Measurements from ENCODE around the gene AGMAT.

Gene AGMAT

DNA sequence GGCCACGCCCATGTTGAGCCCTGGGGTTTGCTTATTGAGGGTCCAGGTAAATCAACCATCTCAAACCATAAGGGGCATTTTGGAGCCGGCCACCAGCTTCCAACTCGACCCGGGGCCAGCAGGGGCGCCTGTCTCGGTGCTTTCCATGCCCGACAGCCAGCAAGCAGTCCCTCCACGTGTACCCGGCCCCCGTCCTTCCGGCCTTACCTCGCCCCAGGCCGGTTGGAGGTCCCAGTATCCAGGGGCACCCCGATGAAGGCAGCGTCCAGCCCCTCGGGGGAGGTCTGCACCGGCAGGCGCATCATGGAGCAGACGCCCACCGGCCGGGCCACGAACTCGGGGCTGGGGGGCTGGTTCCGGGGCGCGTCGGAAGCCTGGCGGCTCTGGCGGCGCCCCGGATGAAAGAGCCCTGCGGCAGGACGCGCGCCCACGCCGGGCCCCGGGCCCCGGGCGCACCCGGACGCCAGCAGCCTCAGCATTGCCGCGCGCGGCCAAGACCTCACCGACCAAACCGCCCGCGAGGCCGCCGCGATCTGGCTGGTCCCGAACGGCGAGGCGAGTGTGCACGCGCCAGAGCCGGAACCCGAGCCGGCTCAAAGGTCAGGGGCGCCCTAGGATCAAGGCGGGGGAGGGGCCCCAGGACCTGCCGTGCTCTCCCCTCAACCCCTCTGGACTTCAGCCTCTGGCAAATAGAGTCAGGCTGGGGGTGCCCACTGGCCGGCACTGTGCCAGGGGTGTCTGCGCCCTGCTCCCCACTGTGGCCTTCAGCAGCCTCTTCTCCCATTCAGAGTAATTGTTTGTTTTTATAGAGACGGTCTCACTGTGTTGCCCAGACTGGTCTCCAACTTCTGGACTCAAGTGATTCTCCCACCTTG is at the start of gene AGMAT:
AGMAT (minus strand) TSS at position 563 of the 875 bp plus-strand sequence; CDS start at position 479, 84 bp downstream.
- no peak for DNase-seq

DNA sequence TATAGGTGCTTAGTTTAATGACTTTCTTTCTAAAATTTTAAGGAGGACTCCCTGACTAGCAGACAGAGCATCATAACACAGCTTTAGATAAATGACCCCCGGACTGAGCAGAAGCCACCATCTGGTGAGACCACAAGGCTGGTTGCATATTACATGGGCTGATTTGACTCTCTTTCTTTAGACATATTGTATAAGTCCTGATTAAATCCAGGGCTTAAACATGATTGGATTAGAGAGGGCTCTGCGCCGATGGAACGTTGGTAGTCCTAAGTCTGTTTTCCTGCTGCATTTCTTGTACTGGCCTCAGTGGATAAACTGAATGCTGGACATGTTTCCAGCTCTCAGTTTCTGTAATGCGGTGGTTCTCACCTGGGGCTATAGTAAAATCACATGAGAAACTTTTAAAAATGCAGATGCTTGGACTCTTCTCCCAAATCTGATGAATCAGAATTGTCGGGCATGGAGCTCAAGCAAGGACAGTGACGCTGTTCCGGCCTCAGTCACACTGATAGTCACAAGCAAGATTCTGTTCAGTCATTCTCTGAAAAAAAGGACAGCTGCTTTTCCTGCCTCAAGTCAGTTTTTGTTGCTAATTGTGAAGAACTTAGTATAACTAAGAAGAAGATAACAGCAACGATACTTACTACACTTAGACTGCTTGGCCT is 49.0 kb upstream of the AGMAT start:
- no peak for DNase-seq

GRCh38 chr1:15628003-15628402 is 43.2 kb upstream of the AGMAT start:
- no peak for DNase-seq

DNA sequence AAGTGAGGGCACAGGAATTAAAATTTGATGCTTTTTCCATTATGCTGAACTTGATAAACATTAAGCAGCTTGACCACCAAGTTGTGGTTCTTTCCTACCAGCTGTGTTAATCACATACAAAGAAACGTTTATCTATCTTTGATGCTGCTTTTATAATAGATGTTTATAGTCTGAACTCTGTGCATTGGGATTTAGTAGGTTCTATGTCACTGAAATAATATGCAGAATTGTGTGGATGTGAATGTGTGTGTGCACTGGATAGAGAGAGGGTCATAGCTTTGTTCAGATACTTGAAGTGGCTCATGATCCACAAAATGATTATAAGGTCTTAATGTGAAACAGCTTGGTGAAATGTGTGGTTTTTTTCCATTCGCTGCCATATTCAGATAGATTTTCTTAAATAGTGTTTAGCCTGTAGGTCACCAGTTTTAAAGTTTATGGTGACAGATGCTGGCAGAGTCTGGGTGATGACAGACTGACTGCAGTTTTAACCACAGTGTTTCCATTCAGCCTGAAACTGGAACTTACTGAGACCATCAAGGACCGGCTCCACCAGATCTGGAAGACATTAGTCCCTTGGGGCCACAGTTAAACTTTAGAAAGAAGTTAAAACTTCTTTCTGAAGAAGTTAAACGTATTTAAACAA is 42.6 kb upstream of the AGMAT start:
- DNase-seq, result no peak

GRCh38 chr1:15626269-15626950 is 41.6 kb upstream of the AGMAT start:
- no peak for DNase-seq

DNA sequence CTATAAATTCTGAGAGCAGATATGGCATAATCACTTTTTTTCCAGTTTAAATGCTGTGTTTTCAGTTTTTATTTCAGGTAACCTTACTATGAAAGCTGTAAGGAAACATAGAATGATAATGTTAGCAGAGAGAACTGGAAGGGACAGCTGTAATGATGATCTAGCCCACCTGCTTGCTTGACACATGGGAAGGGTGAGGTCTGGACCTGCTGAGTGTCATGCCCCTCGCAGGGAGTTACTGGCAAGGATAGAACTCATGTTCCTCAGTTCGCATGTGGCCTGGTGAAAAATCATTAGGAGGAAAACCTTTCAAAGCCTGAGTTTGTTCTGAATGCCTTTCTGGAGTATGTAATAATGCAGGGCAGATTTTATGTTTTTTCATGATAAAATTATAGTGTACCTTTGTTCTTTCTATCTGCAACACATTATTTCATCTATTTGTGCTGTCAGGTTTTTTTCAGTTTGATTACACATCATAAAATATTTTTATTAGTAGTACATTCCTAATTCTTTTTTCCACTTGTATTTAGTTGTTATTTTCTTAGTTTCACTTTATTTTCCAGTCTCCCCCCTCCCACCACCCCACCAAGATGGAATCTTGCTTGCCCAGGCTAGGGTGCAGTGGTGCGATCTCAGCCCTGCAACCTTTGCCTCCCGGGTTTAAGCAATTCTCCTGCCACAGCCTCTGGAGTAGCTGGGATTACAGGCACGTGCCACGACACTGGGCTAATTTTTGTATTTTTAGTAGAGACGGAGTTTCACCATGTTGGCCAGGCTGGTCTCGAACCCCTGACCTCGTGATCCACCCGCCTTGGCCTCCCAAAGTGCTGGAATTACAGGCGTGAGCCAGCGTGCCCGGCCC is 40.4 kb upstream of the AGMAT start:
- DNase-seq, result no peak

DNA sequence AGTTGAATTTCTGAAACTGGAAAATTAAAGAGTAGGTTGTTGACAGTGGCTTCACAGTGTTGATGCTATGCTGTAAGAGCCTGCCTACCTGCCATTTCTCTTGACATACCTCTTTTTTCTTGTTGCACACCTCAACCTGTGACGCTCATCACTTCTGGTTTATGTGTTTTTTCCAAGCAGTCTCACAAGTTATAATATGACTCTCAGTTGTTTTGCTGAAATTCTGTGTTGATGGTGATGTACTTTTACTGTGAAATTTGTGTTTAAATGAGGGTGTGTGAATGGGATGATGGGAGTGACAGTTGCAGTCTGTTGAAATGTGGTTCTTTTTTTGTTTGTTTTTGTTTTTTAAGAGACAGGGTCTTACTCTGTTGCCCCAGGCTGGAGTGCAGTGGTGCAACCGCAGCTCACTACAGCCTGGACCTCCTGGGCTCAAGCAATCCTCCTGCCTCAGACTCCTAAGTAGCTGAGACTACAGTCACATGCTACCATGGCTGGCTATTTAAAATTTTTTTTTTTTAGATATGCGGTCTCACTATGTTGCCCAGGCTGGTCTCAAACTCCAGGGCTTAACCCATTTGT is 39.4 kb upstream of the AGMAT start:
- no peak for DNase-seq

GRCh38 chr1:15623435-15623834 is 38.6 kb upstream of the AGMAT start:
- no peak for DNase-seq

DNA sequence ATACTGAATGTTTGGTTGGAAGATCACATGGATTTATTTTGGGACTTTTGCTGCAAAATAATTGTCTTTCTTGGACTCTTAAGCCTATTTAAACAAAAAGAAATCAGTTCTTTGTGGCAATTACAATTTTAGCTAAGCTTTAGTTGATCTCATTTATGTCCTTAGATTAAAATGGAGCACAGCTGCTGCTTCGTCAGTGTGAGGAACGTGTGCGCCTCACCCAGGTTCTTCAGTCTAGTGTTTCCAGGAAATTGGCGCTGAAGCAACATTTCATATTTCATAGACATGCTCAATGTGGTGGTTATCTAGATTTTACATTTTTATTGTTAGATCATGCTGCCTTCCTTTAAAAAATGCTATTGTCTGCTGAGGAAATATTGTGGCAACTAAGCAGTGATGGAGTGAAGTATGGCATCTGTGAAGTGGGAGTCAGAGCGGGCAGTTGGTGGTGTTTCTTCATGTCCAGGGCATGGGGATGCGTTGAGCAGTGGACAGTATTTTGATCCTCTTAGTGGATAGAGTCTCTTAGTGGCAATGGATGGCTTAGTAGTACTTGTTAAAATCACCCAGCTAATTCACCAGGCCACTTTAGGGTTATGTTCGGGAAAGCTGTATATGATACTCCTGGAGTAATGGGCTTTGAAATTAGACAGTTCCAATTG is 38.0 kb upstream of the AGMAT start:
- no peak for DNase-seq

- no peak for DNase-seq
Measured at GRCh38 chr1:15621975-15622374, 37.1 kb upstream of the AGMAT start.

GRCh38 chr1:15620902-15621682 is 36.2 kb upstream of the AGMAT start:
- DNase-seq, result no peak

GRCh38 chr1:15620155-15620545 is 35.3 kb upstream of the AGMAT start:
- no peak for DNase-seq

DNA sequence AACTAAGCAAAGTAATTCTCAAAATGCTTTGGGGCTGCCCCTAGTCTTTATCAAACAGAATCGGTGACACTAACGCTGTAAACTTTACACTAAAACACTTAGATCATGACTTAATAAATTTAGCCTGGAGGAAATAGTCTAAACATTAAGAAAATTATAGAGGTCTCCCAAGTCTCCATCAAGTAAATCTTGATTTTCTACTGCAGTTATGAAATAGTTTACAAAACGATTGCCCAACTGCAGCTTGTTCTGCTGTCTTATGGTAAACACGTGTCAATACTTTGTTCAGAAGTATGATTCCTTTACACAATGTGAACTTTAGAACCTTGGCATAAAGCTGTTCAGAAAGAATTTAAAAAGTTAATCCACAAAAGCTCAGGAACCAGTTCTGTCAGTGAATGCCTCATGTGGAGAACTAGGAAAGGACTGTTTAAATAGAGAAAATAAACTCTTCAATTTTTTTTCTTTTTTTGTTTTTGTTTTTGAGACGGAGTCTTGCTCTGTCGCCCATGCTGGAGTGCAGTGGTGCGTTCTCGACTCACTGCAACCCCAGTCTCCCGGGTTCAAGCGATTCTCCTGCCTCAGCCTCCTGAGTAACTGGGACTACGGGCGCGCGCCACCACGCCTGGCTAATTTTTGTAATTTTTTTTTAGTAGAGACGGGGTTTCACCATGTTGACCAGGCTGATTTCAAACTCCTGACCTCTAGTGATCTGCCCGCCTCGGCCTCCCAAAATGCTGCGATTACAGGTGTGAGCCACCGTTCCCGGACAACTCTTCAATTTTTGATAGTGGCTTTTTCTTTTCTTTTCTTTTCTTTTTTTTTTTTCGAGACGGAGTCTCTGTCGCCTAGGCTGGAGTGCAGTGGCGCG is 34.0 kb upstream of the AGMAT start:
- no peak for DNase-seq

GRCh38 chr1:15618077-15618654 is 33.3 kb upstream of the AGMAT start:
- no peak for DNase-seq

- peak; percentile 91 for DNase-seq
Measured at GRCh38 chr1:15617173-15618076, 32.6 kb upstream of the AGMAT start, which contains the start of gene DDI2. TSS of gene DDI2 (plus strand) at chr1:15617458. CDS start at chr1:15617671, 213 bp downstream.

DNA sequence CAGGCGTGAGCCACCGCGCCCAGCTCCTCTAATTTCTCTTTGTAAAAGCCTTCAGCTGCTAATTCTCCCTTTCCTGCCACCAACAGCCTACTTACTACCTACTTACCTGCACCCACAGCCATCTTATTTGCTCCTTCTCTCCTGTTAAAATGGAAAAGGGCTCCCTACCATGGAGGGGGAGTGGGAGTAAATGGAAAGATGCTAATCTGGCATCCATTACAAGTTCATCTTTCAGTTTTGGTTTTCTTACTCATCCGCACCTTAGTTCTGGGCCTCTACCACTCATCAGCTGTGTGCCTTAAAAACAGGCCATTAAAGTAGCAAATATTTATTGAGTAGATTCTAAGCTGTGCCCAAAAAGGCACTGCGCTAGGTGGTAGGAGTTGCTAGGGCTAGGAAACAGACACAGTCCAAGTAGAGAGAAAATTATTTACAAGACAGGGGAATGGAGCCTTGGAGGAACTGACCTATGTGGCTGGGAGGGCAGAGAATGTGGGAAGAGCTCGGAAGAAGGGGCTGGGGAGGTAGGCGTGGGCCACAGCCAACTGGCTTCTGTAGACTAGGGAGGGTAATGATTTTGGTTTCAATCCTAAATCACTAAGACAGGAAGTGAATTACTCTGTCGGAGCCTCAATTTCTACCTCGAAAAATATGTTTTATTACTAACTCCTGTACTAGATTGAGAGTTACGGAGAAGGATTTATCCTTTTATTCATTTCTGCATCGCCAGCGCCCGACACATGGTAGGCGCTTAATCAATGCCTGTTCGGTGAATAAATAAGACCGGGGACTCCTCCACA is 31.7 kb upstream of the AGMAT start:
- DNase-seq, result no peak

DNA sequence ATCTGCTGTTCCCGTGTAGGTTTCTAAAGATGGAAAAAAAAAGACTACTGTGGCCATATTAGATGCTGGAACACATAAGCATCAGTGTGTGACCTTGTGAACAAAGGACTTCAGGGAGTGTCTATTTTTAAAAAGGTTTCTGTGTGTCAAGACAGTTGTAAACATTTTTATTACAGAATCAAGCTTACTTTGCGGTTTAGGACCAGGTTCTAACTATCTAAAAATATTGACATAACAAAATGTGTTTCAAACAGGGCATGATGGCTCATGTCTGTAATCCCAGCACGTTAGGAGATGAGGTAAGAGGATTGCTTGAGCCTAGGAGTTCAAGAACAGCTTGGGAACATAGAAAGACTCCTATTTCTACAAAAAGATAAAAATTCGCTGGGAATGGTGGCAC is 25.3 kb upstream of the AGMAT start:
- DNase-seq, result no peak
